ENCODE measurements around the gene TLL1. TPM values are rescaled to one million over a fixed set of nuclear protein-coding genes. Genes with fewer than 3 reads are reported as not detected.

TLL1 gene
- total and polyA plus RNA-seq, 2 experiments from 2014 or later: 0.06 TPM; not detected in 1

- H3K27me3 ChIP-seq: no peaks in the 10 kb centered on the region
- H3K4me3 ChIP-seq: no peak overlapping the region
- H3K27ac ChIP-seq: no peak overlapping the region
- H3K9me3 ChIP-seq (ENCODE audit: low read depth): no peaks in the 10 kb centered on the region
- no peaks in the 10 kb centered on the region for H3K4me1 ChIP-seq (ENCODE audit: low read depth)
- TF ChIP-seq CTCF (IDR thresholded peaks at IDR 0.05; ENCODE audit: low read depth, low read length): no peak
- no peak for DNase-seq (ENCODE audit: low read depth in 1 of 2, low spot score in 1 of 2)
- H3K36me3 ChIP-seq: no peaks in the 10 kb centered on the region
Observed at GRCh38 chr4:165986956-165987698, 114.1 kb downstream of the TLL1 start.

- DNase-seq (ENCODE audit: low read depth in 1 of 2, low spot score in 1 of 2): peak in 1 of 2 donors; percentile 26
- Histone ChIP-seq H3K36me3 (no peaks in the 10 kb centered on the region), H3K27me3 (no peaks in the 10 kb centered on the region), H3K4me1 (ENCODE audit: low read depth) (no peaks in the 10 kb centered on the region), H3K27ac (no peak overlapping the region), H3K4me3 (no peak overlapping the region), H3K9me3 (ENCODE audit: low read depth) (no peaks in the 10 kb centered on the region)
- TF ChIP-seq CTCF (IDR thresholded peaks at IDR 0.05; ENCODE audit: low read depth, low read length): no peak
Observed at GRCh38 chr4:165991325-165992180, 118.5 kb downstream of the TLL1 start.

GRCh38 chr4:165992283-165992682 is 119.2 kb downstream of the TLL1 start:
- no peak for DNase-seq (ENCODE audit: low read depth in 1 of 2, low spot score in 1 of 2)
- H3K4me1 ChIP-seq (ENCODE audit: low read depth): no peaks in the 10 kb centered on the region
- no peaks in the 10 kb centered on the region for H3K9me3 ChIP-seq (ENCODE audit: low read depth)
- no peak for TF ChIP-seq CTCF (IDR thresholded peaks at IDR 0.05; ENCODE audit: low read depth, low read length)
- no peaks in the 10 kb centered on the region for H3K27me3 ChIP-seq
- no peak overlapping the region for H3K27ac ChIP-seq
- no peak overlapping the region for H3K4me3 ChIP-seq
- no peaks in the 10 kb centered on the region for H3K36me3 ChIP-seq

GRCh38 chr4:165994701-165995100 is 121.7 kb downstream of the TLL1 start:
- no peaks in the 10 kb centered on the region for H3K27me3 ChIP-seq
- peak in 1 of 2 donors; percentile 13 for DNase-seq (ENCODE audit: low read depth in 1 of 2, low spot score in 1 of 2)
- H3K4me3 ChIP-seq: no peak overlapping the region
- no peaks in the 10 kb centered on the region for H3K36me3 ChIP-seq
- H3K9me3 ChIP-seq (ENCODE audit: low read depth): no peaks in the 10 kb centered on the region
- no peaks in the 10 kb centered on the region for H3K4me1 ChIP-seq (ENCODE audit: low read depth)
- TF ChIP-seq CTCF (IDR thresholded peaks at IDR 0.05; ENCODE audit: low read depth, low read length): no peak
- no peak overlapping the region for H3K27ac ChIP-seq

GRCh38 chr4:166003811-166004210 is 130.8 kb downstream of the TLL1 start:
- Histone ChIP-seq H3K27ac (no peak overlapping the region), H3K4me3 (no peak overlapping the region), H3K27me3 (no peaks in the 10 kb centered on the region), H3K4me1 (ENCODE audit: low read depth) (no peaks in the 10 kb centered on the region), H3K9me3 (ENCODE audit: low read depth) (no peaks in the 10 kb centered on the region), H3K36me3 (no peaks in the 10 kb centered on the region)
- no peak for DNase-seq (ENCODE audit: low read depth in 1 of 2, low spot score in 1 of 2)
- no peak for TF ChIP-seq CTCF (IDR thresholded peaks at IDR 0.05; ENCODE audit: low read depth, low read length)
